Fibroblast of mammary gland (primary cell): ENCODE measurements around the gene PLA2G4F.

Experiments used
- DNase-seq: peaks from one replicate; pipeline ENCODE4 v3.0.0-alpha.2; 2010; ENCODE audit warnings: low read depth
- H3K4me3 ChIP-seq: 2 replicates; pipeline ENCODE4 v1.5.1; 2011; ENCODE audit warnings: low read depth, mild to moderate bottlenecking, low read length, moderate library complexity; ENCODE audit not compliant: control insufficient read depth
- CTCF ChIP-seq: conservative IDR thresholded peaks from 2 replicates; pipeline ENCODE4 v1.5.1; 2011; ENCODE audit warnings: low read depth, low read length, inconsistent platforms; ENCODE audit not compliant: control insufficient read depth, insufficient read depth

The PLA2G4F gene

GRCh38 chr15:42171122-42171521 lies 14.7 kb upstream of the PLA2G4F start:
- no peak overlapping the region for H3K4me3 ChIP-seq
- no peak for DNase-seq
- TF ChIP-seq CTCF: no peak

- no peak for TF ChIP-seq CTCF
- no peak for DNase-seq
Observed at GRCh38 chr15:42166225-42166940, 9.9 kb upstream of the PLA2G4F start.

GRCh38 chr15:42165106-42165505 lies 8.7 kb upstream of the PLA2G4F start:
- TF ChIP-seq CTCF: no peak
- DNase-seq: peak; percentile 57
- no peak overlapping the region for H3K4me3 ChIP-seq

More at GRCh38 chr15:42166225-42166940, 9.9 kb upstream of the PLA2G4F start:
- H3K4me3 ChIP-seq: no peak overlapping the region

- no peak overlapping the region for H3K4me3 ChIP-seq
- DNase-seq: no peak
- TF ChIP-seq CTCF: no peak
Observed at GRCh38 chr15:42163947-42164550, 7.6 kb upstream of the PLA2G4F start.

- no peak for TF ChIP-seq CTCF
- no peak for DNase-seq
- H3K4me3 ChIP-seq: no peak overlapping the region
Observed at GRCh38 chr15:42163291-42163690, 6.9 kb upstream of the PLA2G4F start.

GRCh38 chr15:42160136-42160535 lies 3.7 kb upstream of the PLA2G4F start:
- no peak for TF ChIP-seq CTCF
- DNase-seq: no peak
- H3K4me3 ChIP-seq: no peak overlapping the region
